GDM1 (cell line): ENCODE measurements around the gene PPP1R12B.
"Not testable (repeated sequence)": the region's sequence is repeated elsewhere in the genome, so short reads cannot be mapped to it uniquely, and the experiment has no call there.

Experiments used
- DNase-seq: peaks from one replicate; lab custom pipeline; 2025; lab: John Stamatoyannopoulos, UW

PPP1R12B gene

GRCh38 chr1:202630096-202630495 lies 281.6 kb downstream of the PPP1R12B start:
- not testable (repeated sequence) for DNase-seq

DNA sequence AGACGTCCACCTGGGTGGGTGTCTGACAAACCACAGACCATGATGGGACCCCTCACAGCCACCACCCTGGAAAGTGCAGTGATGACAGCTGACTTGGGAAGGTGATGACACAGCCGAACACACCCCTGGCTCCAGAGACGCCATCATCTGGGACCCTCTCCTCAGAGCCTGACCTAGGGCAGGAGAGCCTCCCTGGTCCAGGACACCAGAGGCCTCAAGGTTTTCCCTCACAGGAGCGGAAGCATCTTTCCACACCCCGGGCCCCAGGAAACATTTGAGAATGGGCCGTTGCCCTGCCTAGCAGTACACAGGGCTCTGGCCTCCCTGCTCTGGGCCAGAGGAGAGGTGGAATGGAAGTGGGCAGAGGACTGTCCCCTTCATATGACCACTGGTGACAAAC lies 282.0 kb downstream of the PPP1R12B start:
- no peak for DNase-seq

DNA sequence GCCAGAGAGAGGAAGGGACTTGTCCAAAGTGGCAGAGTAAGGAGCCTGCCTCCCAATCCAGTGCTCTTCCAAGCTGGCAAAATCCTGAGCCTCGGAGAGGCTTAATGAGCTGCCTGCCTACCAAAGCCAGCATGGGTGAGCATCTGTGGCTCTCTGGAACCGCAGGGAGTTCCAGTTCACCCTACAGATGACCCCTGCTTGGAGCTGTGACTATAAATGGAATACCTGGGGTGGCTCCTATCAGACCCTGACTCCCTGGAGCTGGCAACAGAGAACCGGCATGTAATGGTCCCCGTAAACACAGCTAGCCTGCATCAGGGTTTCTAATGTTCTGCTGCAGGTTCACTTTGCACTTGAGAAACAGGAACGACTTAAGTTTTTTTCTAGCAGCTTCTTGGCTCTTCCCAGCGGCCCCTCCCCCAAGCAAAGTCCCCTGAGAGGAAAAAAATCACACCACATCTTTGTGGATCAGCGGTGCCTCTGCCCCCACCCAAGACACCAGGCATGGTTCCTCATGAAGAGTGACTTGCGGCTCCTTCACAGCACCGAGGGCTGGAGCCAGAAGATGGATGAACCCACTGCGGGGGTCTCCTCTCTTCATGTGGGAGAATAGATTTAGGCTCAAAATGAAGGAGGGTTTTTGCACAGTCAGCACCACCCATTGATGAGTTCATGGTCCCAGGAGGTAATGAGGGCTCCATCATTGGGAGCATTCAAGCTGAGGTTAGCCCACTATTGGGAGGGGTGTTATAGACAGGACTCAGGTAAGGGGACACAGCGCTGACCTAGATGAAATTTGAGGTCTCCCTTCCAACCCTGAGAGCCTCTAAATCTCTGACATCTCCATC lies 282.8 kb downstream of the PPP1R12B start:
- DNase-seq = no peak

DNA sequence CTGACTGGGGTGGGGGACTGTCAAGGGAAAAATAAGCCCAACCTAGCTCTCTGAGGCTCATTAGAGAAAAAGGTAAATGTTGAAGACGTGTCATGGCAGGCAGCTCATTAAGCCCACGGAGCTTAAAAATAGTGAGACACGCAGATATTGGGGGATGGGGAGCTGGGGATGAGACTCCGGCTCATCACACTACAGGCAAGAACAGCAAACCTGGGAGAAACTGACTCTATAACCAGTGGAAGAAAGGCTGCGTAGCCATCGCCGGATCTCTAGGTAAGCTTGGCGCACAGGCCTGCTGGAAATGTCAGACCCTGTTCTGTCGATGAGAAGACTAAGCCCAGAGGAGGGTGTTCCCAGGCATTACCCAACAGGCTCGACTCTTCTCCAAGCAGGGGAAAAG lies 283.7 kb downstream of the PPP1R12B start:
- DNase-seq = no peak

- not testable (repeated sequence) for DNase-seq
These were observed 287.7 kb downstream of the PPP1R12B start for GRCh38 chr1:202636171-202636570.

- not testable (repeated sequence) for DNase-seq
These were observed 289.0 kb downstream of the PPP1R12B start for GRCh38 chr1:202637321-202638018.

- no peak for DNase-seq
These were observed 289.7 kb downstream of the PPP1R12B start for GRCh38 chr1:202638019-202638700.

DNA sequence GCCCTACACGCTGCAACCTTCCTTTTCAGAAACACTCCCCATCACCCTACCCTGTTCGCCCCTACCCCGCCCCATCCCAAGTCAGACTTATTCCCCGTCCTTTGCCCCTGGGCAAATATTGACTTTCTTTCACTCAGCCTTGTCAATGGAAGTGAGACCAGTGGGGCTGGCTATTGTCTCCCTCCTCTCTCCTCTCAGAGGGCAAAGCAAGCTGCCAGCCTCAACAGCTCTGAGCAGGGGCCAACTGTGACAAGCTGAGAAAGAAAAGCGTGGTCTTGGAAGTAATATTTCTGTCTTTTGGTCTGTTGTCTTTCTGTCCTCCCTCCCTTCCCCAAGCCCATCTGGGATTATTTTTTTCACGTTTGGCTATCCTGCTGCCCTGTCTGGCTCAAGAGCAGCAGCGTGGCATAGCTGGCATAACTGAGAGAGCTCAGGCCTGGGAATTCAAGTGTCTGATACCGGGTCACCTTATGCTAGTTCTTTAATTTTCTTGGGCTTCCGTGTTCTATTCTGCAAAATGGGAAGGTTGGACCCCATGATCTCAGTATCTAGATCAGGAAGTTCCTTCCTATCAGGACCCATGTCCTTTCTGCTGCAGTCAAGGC lies 290.3 kb downstream of the PPP1R12B start:
- DNase-seq = not testable (repeated sequence)

DNA sequence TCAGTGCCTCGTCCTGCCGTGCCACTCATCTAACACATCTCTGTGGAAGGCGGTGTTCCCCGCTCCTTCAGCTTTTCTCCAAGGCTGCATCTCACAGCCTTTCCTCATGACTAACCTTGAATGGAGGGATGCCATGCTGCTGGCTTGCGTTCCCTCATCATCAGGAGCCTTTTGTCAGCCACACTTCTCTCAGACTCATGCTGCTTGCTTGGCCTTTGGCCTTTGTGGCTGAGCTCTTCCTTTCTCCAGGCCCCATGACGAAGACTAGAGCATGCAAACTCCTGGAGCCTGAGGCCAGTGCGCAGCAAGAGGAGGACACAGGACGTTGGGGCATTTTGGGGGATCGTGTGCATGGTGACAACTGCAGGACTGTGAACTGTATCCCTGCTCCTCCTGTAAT lies 291.0 kb downstream of the PPP1R12B start:
- no peak for DNase-seq

- no peak for DNase-seq
These were observed 293.7 kb downstream of the PPP1R12B start for GRCh38 chr1:202642212-202642611.
